Measurements from ENCODE around the gene SIAH3.

SIAH3 gene

GRCh38 chr13:45784755-45785675 lies 66.5 kb downstream of the SIAH3 start:
- H3K9ac ChIP-seq (ENCODE audit: low read length): no peak overlapping the region
- no peak overlapping the region for H3K4me3 ChIP-seq (ENCODE audit: low read length)
- no peaks in the 10 kb centered on the region for H3K4me1 ChIP-seq (ENCODE audit: low read length)
- H3K27me3 ChIP-seq (replicated peaks; ENCODE audit: insufficient read depth, low read length): no peaks in the 10 kb centered on the region
- TF ChIP-seq EZH2phosphoT487 (IDR thresholded peaks at IDR 0.05; ENCODE audit: low read length) (no peak), EZH2 (optimal IDR thresholded peaks at IDR 0.05; ENCODE audit: low read depth, low read length) (no peak), CTCF (IDR thresholded peaks at IDR 0.05; ENCODE audit: low read length) (no peak)
- H3F3A ChIP-seq (ENCODE audit: insufficient read depth, low read length): no peaks in the 10 kb centered on the region
- no peak overlapping the region for H3K4me2 ChIP-seq (ENCODE audit: low read depth, low read length)
- H3K79me2 ChIP-seq (ENCODE audit: low read length): no peaks in the 10 kb centered on the region
- no peaks in the 10 kb centered on the region for H3K9me2 ChIP-seq (replicated peaks; ENCODE audit: insufficient read depth, low read length)
- no peak for DNase-seq
- no peak overlapping the region for H2AFZ ChIP-seq (ENCODE audit: low read length)
- H3K9me3 ChIP-seq (replicated peaks; ENCODE audit: insufficient read depth, low read length): no peaks in the 10 kb centered on the region
- H3K27ac ChIP-seq (ENCODE audit: low read length): no peak overlapping the region
- H3K36me3 ChIP-seq (replicated peaks; ENCODE audit: insufficient read depth, low read length): no peaks in the 10 kb centered on the region
- no peaks in the 10 kb centered on the region for H4K20me1 ChIP-seq (ENCODE audit: insufficient read depth, low read length)

- Histone ChIP-seq H2AFZ (ENCODE audit: low read length) (no peak overlapping the region), H3K9me2 (replicated peaks; ENCODE audit: insufficient read depth, low read length) (no peaks in the 10 kb centered on the region), H3K27ac (ENCODE audit: low read length) (no peak overlapping the region), H3K79me2 (ENCODE audit: low read length) (no peaks in the 10 kb centered on the region), H3K27me3 (replicated peaks; ENCODE audit: insufficient read depth, low read length) (no peaks in the 10 kb centered on the region), H3K9ac (ENCODE audit: low read length) (no peak overlapping the region), H3K4me2 (ENCODE audit: low read depth, low read length) (no peak overlapping the region), H3K9me3 (replicated peaks; ENCODE audit: insufficient read depth, low read length) (no peaks in the 10 kb centered on the region), H3K4me1 (ENCODE audit: low read length) (no peaks in the 10 kb centered on the region), H4K20me1 (ENCODE audit: insufficient read depth, low read length) (no peaks in the 10 kb centered on the region), H3F3A (ENCODE audit: insufficient read depth, low read length) (no peaks in the 10 kb centered on the region), H3K4me3 (ENCODE audit: low read length) (no peak overlapping the region), H3K36me3 (replicated peaks; ENCODE audit: insufficient read depth, low read length) (no peaks in the 10 kb centered on the region)
- TF ChIP-seq CTCF (IDR thresholded peaks at IDR 0.05; ENCODE audit: low read length) (no peak), EZH2phosphoT487 (IDR thresholded peaks at IDR 0.05; ENCODE audit: low read length) (no peak), EZH2 (optimal IDR thresholded peaks at IDR 0.05; ENCODE audit: low read depth, low read length) (no peak)
- no peak for DNase-seq
These were observed 68.1 kb downstream of the SIAH3 start for GRCh38 chr13:45783346-45784043.

- Histone ChIP-seq H2AFZ (ENCODE audit: low read length) (no peak overlapping the region), H3K27ac (ENCODE audit: low read length) (no peak overlapping the region), H3K36me3 (replicated peaks; ENCODE audit: insufficient read depth, low read length) (no peaks in the 10 kb centered on the region), H3K4me2 (ENCODE audit: low read depth, low read length) (no peak overlapping the region), H4K20me1 (ENCODE audit: insufficient read depth, low read length) (no peaks in the 10 kb centered on the region), H3K9me3 (replicated peaks; ENCODE audit: insufficient read depth, low read length) (no peaks in the 10 kb centered on the region), H3K4me3 (ENCODE audit: low read length) (no peak overlapping the region), H3K4me1 (ENCODE audit: low read length) (no peaks in the 10 kb centered on the region), H3K9me2 (replicated peaks; ENCODE audit: insufficient read depth, low read length) (no peaks in the 10 kb centered on the region), H3K9ac (ENCODE audit: low read length) (no peak overlapping the region), H3K27me3 (replicated peaks; ENCODE audit: insufficient read depth, low read length) (no peaks in the 10 kb centered on the region), H3F3A (ENCODE audit: insufficient read depth, low read length) (no peaks in the 10 kb centered on the region), H3K79me2 (ENCODE audit: low read length) (no peaks in the 10 kb centered on the region)
- TF ChIP-seq EZH2 (optimal IDR thresholded peaks at IDR 0.05; ENCODE audit: low read depth, low read length) (no peak), CTCF (IDR thresholded peaks at IDR 0.05; ENCODE audit: low read length) (no peak), EZH2phosphoT487 (IDR thresholded peaks at IDR 0.05; ENCODE audit: low read length) (no peak)
- no peak for DNase-seq
These were observed 69.1 kb downstream of the SIAH3 start for GRCh38 chr13:45782327-45783045.
